Islet of Langerhans (tissue), 1 donor: ENCODE measurements around the gene CFP.
"Not testable (repeated sequence)": the region's sequence is repeated elsewhere in the genome, so short reads cannot be mapped to it uniquely, and the experiment has no call there.

Experiments used
- FAIRE-seq: peaks from one replicate; lab custom pipeline; 2011; peaks lifted over from hg19 to GRCh38; lab: Jason Lieb, UNC

The CFP gene

DNA sequence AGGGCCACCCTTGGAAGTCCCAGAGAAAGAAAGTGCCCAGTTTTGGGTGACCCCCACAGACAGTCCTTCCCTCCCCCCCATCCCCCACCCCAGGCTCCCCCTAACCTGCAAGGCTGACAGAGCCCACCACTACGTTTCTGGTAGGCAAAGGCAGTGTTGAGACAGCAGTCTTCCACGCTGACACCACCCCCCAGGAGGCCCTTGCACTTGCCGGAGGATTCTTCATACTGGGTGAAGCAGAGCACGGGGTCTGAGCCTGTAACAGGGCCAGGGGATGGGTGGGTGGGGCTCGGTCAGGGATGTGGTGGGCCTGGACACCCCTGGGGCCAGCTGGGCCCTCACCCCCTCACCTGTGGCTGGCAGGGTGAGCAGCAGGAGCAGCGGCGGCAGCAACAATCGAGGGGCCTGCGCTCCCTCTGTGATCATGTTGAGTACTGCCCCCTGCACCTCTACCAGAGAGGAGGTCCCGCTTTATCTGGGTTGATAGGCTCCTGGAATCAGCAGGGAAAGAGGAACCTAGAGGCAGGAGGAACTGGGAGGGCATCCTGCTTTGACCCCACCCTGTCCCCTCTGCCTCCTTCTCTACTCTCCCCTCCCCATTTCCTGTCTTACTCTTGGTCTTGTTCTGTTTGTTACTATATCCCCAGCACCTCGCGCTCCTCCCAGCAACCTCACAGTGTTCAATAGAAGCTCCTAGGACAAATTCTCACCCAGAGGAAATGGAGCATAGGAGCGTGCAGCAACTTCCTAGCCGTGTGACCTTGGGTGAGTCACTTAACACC is at the start of gene CFP:
Gene CFP, minus strand, starts transcription at position 512 of the 782 bp plus-strand sequence. Its CDS starts 86 bp downstream, at position 426.
- FAIRE-seq: no peak

DNA sequence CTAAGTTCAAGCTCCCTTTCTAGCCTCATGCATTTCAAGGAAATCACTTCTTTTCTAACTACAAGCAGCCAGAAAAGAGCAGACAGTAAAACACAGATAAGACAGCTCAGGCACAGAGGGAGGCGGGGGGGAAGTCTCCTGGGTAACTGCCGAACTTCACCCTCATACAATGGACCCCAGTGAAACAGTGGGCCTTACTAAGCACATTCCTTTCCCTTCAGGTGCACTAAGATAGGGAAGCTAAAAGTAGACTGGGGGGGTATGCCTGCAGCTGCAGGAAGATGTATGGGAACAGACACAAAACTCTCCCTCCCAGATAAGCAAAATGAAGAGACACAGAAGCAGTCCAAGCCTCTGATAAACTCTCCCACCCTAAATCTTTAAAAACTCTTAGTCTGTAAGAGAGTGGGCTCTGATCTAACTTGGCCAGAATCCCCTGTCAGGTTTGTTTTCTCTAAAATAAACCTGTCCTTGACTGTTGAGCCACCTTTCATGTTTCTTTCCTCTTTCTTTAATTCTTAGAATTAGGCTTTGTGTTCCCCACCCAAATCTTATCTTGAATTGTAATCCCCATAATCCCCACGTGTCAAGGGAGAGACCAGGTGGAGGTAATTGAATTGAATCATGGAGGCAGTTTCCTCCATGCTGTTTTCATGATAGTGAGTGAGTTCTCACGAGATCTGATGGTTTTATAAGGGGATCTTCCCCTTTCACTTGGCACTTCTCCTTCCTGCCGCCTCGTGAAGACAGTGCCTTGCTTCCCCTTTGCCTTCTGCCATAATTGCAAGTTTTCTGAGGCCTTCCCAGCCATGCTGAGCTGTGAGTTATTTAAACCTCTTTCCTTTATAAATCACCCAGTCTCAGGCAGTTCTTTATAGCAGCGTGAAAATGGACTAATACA is 46.5 kb upstream of the CFP start:
- FAIRE-seq: not testable (repeated sequence)

GRCh38 chrX:47674776-47675175 is 45.0 kb upstream of the CFP start:
- FAIRE-seq: no peak

GRCh38 chrX:47665797-47666196 is 36.1 kb upstream of the CFP start:
- not testable (repeated sequence) for FAIRE-seq

GRCh38 chrX:47664737-47665136 is 35.0 kb upstream of the CFP start:
- FAIRE-seq: no peak

GRCh38 chrX:47662144-47662657 is 32.5 kb upstream of the CFP start:
- FAIRE-seq: no peak

- no peak for FAIRE-seq
These were observed 31.8 kb upstream of the CFP start for GRCh38 chrX:47661539-47661938.

GRCh38 chrX:47659421-47659726 is 29.6 kb upstream of the CFP start:
- no peak for FAIRE-seq

DNA sequence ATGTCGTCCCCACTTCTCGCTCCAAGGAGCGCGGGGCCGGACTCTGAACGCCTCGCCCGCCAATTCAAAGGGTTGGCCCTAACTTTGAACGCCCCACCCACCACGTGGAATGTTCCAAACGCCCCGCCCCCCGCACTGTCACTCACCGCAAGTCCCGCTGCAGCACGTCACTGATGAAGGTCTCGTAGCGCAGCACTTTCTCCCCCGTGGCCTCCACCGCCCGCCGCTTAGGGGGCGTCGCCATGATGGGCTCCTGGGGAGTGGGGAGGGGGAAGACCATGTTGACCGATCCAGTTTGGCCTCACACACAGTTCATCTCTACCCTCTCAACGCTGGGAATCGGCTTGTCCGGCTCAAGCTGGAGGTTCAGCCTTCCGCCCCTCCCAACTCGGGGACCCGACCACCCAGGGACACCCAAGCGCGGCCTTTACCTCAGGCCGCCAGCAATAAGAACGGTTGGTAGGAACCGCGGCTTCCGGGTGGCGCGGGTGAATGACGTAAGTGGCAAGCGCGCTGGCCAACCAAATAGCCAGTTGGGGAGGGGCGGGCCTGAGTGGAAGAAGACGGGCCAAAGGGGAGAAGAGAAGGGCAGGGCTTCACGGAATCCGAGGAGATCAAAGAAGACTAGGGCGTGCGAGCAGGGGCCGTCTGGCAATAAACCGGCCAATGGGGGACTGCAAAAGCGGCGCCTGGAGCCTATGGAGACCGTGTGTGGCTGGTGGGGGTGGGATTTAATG is 29.1 kb upstream of the CFP start, which contains the start of gene UXT:
Gene UXT, minus strand, starts transcription at position 497 of the 737 bp plus-strand sequence. Its CDS starts 253 bp downstream, at position 244.
- no peak for FAIRE-seq

- peak; percentile 47 for FAIRE-seq
These were observed 28.6 kb upstream of the CFP start for GRCh38 chrX:47658301-47658683.

DNA sequence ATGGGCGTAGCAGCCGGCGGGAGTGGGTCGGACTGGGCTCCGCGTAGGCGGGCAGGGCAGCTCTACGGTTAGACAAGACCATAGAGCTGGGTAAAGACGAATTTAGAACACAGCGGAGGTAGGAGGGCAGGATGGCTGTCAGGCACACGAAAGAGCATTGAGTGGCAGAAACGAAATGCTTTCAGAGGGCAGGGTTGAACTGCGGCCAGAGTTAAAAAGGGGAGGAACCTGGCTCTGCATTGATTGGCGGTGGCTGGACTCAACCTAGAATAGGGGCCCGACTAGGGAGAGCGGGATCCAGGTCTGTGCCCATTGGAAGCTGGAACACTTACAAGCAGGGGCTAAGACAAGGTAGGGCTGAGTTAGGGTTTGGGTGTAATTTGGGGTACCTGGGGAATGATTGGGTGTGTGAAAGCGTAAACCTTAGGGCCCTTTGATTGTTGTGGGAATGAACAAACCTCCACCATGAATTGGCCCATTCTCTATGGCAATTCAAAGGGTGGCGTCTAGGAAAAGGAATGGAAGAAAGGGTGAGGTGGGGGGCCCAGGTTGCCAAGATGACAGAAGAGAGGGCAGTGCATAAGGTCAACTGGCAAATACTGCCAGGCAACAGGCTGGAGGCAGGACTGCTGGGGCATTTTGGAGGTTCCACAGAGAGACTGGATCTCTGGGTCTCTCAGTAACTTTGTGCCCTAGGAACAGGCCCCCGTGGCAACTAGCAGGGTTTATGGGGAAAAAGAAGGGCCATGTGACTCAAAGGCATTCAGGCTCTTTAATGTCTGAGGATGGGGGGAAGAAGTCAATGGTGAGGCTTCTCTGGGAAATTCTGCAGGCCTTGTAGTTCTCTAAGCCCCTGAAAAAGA is 21.5 kb upstream of the CFP start:
- no peak for FAIRE-seq

GRCh38 chrX:47650164-47651042 is 20.7 kb upstream of the CFP start, which contains the start of gene ELK1:
TSS of gene ELK1 (minus strand) at chrX:47650563. CDS start at chrX:47641441, 9,122 bp downstream.
- FAIRE-seq: peak; percentile 93

GRCh38 chrX:47649781-47650163 is 20.0 kb upstream of the CFP start:
- FAIRE-seq: no peak

DNA sequence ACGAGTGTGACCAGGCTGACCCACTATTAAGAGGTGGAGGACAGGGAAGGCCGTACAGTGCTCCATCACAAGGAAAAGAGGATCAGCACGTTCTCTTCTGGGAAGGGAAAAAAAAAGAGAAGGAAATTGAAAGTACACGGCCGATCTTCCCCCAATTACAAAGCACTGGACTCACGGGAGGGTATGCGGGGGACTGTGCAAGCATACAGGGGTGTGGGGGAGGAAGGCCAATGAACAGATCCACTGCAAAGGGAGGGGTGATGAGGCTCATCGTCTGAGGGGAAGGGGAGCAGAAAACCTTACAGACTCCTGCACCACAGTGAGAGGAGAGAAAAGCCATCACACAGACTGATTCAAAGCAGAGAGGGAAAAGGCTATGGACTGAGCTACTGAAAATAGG is 19.5 kb upstream of the CFP start:
- no peak for FAIRE-seq

DNA sequence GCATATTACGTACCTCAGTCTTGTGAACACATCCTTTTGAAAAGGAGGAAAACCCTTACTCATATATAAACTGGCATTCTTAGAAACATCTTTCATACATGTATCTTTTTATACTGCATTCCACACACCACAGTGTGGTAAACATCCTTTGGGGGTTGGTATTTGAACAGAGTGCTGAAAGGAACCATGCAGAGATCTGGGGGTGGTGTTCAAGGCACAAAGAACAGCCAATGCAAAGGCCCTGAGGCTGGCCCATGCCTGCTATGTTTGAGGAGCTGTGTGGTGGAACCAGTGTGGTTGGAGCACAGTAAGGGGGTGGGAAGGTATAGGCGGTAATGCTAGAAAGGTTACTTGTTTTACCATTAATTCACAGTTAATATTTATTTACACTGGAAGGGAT is 18.6 kb upstream of the CFP start:
- no peak for FAIRE-seq

- FAIRE-seq: no peak
These were observed 16.9 kb upstream of the CFP start for GRCh38 chrX:47646636-47647035.

GRCh38 chrX:47645530-47645929 is 15.8 kb upstream of the CFP start:
- FAIRE-seq: no peak

GRCh38 chrX:47644557-47645091 is 14.9 kb upstream of the CFP start:
- no peak for FAIRE-seq

DNA sequence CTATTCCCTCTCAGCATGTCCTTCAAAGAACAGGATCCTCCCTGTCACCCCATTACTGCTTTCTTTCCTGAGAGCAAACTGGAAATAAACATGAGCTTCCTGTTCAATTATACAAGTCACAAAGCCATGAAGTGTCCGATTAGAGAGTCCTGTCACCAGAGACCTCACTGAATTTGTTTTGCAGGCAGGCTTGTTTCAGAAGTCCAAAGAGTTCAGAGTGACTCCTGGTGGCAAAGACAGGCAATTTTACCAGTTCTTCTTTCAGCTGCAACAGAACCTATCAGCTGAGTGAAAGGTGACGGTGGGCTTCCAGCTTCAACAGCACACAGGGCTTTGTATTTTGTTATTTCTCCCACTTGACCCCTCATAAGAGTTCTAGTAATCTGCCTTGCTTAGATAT is 14.2 kb upstream of the CFP start:
- FAIRE-seq: no peak

DNA sequence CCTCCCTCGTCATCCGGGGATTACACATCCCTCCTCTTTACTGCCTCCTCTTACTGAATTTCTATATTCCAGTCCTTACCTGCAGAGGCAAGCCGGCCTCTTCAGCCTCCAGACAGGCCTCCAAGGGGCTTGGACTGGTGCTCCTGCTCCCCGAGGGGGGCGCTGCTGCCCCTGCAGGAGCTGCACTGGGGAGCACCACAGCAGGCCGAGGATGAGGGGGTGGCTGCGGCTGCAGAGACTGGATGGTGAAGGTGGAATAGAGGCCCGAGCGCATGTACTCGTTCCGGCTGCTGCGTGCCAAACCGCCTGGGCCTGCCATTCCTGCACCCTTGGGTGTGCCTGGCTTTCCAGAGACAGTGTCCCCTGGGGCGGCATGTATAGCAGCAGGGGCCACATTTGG is 9.1 kb upstream of the CFP start:
- no peak for FAIRE-seq
